ENCODE data around the gene MAX.

DNA sequence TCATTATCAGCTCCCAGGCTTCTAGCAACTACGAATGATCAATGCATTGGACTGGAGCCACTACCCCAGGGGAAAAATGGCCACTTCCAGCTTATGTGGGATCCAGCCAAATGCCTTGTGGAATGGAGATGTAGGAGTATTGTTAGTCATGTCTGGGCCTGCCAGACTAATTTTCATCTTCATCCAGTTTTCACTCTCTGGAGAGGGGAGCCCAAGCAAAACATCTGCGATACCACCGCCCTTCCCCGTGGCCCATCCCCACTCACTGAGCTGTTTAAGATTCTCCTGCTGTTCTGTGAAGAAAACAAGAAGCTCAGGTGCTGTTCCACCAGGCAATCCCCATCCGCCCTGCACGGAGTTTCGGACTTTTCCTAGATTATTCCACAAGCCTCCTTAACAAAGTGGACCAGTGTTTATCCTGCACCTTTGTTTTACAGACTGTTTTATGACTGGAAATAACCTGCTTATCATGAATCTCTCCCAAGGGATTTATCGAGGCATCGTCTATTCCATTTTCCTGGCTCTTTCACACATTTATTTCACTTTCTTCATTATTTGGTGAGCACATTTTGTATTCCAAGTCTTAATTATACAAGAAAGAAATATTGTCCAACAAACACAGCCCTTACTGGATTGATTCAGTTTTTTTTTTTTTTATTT lies 35.5 kb upstream of the MAX start:
- TF ChIP-seq, protein P1, sequence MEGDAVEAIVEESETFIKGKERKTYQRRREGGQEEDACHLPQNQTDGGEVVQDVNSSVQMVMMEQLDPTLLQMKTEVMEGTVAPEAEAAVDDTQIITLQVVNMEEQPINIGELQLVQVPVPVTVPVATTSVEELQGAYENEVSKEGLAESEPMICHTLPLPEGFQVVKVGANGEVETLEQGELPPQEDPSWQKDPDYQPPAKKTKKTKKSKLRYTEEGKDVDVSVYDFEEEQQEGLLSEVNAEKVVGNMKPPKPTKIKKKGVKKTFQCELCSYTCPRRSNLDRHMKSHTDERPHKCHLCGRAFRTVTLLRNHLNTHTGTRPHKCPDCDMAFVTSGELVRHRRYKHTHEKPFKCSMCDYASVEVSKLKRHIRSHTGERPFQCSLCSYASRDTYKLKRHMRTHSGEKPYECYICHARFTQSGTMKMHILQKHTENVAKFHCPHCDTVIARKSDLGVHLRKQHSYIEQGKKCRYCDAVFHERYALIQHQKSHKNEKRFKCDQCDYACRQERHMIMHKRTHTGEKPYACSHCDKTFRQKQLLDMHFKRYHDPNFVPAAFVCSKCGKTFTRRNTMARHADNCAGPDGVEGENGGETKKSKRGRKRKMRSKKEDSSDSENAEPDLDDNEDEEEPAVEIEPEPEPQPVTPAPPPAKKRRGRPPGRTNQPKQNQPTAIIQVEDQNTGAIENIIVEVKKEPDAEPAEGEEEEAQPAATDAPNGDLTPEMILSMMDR (conservative IDR thresholded peaks at IDR 0.05 in 1 of 2, IDR thresholded peaks at IDR 0.05 in 1 of 2; ENCODE audit: low read depth in 1 of 2, low read length in 2 of 2) = no peak
- no peak for TF ChIP-seq EZH2 (IDR thresholded peaks at IDR 0.05; ENCODE audit: low read length, missing control alignments)

Data from fibroblast of lung (primary cell).